ENCODE data around the gene BCAS3.

DNA sequence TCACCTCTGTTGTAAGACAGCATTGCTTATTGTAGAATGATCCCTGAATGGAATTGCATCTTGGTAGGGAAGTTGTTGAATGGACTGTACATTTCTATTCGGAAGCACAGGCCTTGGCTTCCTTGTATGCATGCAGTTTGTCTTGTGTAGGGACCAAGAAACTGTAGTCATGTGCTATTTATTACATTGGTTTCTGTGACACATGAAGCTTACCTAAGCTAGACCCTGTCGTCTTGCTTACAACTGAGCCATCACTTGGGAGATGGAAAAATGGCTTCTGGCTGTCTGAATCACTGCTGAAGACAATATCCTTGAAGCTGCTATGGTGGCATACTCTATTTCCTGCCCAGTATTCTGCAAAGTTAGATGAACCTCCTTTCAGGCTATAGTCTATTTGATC is 48.5 kb upstream of the BCAS3 start:
- TF ChIP-seq, protein P1, sequence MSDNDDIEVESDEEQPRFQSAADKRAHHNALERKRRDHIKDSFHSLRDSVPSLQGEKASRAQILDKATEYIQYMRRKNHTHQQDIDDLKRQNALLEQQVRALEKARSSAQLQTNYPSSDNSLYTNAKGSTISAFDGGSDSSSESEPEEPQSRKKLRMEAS (IDR thresholded peaks at IDR 0.05): no peak
- TF ChIP-seq, protein P2, sequence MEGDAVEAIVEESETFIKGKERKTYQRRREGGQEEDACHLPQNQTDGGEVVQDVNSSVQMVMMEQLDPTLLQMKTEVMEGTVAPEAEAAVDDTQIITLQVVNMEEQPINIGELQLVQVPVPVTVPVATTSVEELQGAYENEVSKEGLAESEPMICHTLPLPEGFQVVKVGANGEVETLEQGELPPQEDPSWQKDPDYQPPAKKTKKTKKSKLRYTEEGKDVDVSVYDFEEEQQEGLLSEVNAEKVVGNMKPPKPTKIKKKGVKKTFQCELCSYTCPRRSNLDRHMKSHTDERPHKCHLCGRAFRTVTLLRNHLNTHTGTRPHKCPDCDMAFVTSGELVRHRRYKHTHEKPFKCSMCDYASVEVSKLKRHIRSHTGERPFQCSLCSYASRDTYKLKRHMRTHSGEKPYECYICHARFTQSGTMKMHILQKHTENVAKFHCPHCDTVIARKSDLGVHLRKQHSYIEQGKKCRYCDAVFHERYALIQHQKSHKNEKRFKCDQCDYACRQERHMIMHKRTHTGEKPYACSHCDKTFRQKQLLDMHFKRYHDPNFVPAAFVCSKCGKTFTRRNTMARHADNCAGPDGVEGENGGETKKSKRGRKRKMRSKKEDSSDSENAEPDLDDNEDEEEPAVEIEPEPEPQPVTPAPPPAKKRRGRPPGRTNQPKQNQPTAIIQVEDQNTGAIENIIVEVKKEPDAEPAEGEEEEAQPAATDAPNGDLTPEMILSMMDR (IDR thresholded peaks at IDR 0.05 in 2 of 3, conservative IDR thresholded peaks at IDR 0.05 in 1 of 3; ENCODE audit: borderline replicate concordance in 1 of 3, insufficient read depth in 1 of 3, low read depth in 2 of 3, low read length in 2 of 3): no peak
- TF ChIP-seq, protein P3, sequence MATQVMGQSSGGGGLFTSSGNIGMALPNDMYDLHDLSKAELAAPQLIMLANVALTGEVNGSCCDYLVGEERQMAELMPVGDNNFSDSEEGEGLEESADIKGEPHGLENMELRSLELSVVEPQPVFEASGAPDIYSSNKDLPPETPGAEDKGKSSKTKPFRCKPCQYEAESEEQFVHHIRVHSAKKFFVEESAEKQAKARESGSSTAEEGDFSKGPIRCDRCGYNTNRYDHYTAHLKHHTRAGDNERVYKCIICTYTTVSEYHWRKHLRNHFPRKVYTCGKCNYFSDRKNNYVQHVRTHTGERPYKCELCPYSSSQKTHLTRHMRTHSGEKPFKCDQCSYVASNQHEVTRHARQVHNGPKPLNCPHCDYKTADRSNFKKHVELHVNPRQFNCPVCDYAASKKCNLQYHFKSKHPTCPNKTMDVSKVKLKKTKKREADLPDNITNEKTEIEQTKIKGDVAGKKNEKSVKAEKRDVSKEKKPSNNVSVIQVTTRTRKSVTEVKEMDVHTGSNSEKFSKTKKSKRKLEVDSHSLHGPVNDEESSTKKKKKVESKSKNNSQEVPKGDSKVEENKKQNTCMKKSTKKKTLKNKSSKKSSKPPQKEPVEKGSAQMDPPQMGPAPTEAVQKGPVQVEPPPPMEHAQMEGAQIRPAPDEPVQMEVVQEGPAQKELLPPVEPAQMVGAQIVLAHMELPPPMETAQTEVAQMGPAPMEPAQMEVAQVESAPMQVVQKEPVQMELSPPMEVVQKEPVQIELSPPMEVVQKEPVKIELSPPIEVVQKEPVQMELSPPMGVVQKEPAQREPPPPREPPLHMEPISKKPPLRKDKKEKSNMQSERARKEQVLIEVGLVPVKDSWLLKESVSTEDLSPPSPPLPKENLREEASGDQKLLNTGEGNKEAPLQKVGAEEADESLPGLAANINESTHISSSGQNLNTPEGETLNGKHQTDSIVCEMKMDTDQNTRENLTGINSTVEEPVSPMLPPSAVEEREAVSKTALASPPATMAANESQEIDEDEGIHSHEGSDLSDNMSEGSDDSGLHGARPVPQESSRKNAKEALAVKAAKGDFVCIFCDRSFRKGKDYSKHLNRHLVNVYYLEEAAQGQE (IDR thresholded peaks at IDR 0.05; ENCODE audit: low read depth): no peak
- no peak for TF ChIP-seq POLR2AphosphoS5 (IDR thresholded peaks at IDR 0.05; ENCODE audit: low read depth, low read length)
- TF ChIP-seq ZNF274 (IDR thresholded peaks at IDR 0.05; ENCODE audit: low read depth, low read length): no peak
- TF ChIP-seq, protein P4, sequence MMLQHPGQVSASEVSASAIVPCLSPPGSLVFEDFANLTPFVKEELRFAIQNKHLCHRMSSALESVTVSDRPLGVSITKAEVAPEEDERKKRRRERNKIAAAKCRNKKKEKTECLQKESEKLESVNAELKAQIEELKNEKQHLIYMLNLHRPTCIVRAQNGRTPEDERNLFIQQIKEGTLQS (IDR thresholded peaks at IDR 0.05): no peak
- TF ChIP-seq CEBPB (IDR thresholded peaks at IDR 0.05; ENCODE audit: low read depth): no peak
- no peak for TF ChIP-seq YY1 (IDR thresholded peaks at IDR 0.05; ENCODE audit: extremely low read depth, insufficient replicate concordance, low read depth, low read length)
- no peak for TF ChIP-seq SRF (IDR thresholded peaks at IDR 0.05; ENCODE audit: low read depth)
- TF ChIP-seq SIN3A (IDR thresholded peaks at IDR 0.05; ENCODE audit: low read depth): no peak
- TF ChIP-seq EZH2 (IDR thresholded peaks at IDR 0.05): no peak

Measured in HCT116 (cell line).